Naive thymus-derived CD8-positive, alpha-beta T cell (primary cell): Measurements from ENCODE around the gene MTSS2. TPM values are rescaled to one million over a fixed set of nuclear protein-coding genes. Genes with fewer than 3 reads are reported as not detected.
"Not testable (repeated sequence)": the region's sequence is repeated elsewhere in the genome, so short reads cannot be mapped to it uniquely, and the experiment has no call there.

Experiments
- ATAC-seq, 2 donors: fragments of 150-1000 bp; cut with Tn5 transposase in 1 of 2; sonication (Bioruptor Pico), chemical (Tn5 transposase) in 1 of 2; 1 replicate in 1 of 2; 2 replicates in 1 of 2; pipeline ENCODE4 v1.10.0; 2021; ENCODE audit warnings: mild to moderate bottlenecking in 2 of 2, moderate library complexity in 2 of 2
- POLR2A ChIA-PET: fragments of 350-600 bp; sonication (Branson Sonifier 250); formaldehyde crosslinking; loops from one replicate; lab custom pipeline; 2021; ENCODE audit warnings: antibody characterized with exemption; lab: Charles Lee
- DNase-seq, 10 donors: peaks; one replicate each; pipeline versions ENCODE4 v3.0.0 to v3.0.0-alpha.2; 2020 to 2022
- H3K27ac Mint-ChIP-seq, 10 donors: one replicate each; pipeline ENCODE4 v1.8.0; 2020 to 2022; ENCODE audit warnings: mild to moderate bottlenecking in 10 of 10, mixed read lengths in 10 of 10, moderate library complexity in 4 of 10, inconsistent platforms in 1 of 10
- H3K27me3 Mint-ChIP-seq, 5 donors: one replicate each; pipeline ENCODE4 v1.8.0; 2021 to 2022; ENCODE audit warnings: mixed read lengths in 5 of 5
- H3K36me3 Mint-ChIP-seq, 3 donors: one replicate each; pipeline ENCODE4 v1.8.0; 2020 to 2022; ENCODE audit warnings: mixed read lengths in 3 of 3, mild to moderate bottlenecking in 2 of 3, inconsistent platforms in 1 of 3
- H3K4me1 Mint-ChIP-seq, 4 donors: one replicate each; pipeline ENCODE4 v1.8.0; 2021 to 2022; ENCODE audit warnings: mixed read lengths in 4 of 4
- H3K4me3 Mint-ChIP-seq, 10 donors: one replicate each; pipeline ENCODE4 v1.8.0; 2020 to 2022; ENCODE audit warnings: mild to moderate bottlenecking in 10 of 10, mixed read lengths in 10 of 10, moderate library complexity in 6 of 10, inconsistent platforms in 1 of 10
- H3K9me3 Mint-ChIP-seq, 9 donors: one replicate each; pipeline ENCODE4 v1.8.0; 2020 to 2022; ENCODE audit warnings: mixed read lengths in 9 of 9, mild to moderate bottlenecking in 3 of 9, inconsistent platforms in 1 of 9, moderate library complexity in 1 of 9
- polyA plus RNA-seq, 3 donors: library from polyadenylated mRNA; unstranded; fragments of 300-500 nt; fragmentation: Illumina TruSeq; gene quantifications; one replicate each; pipeline ENCODE4 v1.2.3, GENCODE V29; 2021
- total RNA-seq, 8 experiments: library from RNA in 2 of 8; stranded (reverse) in 2 of 8; gene quantifications; one replicate each; pipeline ENCODE4 v1.2.3 and lab custom pipeline; 2021 to 2026

The MTSS2 gene
- total and polyA plus RNA-seq, 5 experiments from 2014 or later = 0.28 to 26.8 (median 23.3) TPM; not detected in 2

GRCh38 chr16:70674221-70675014, 11.4 kb downstream of the MTSS2 start:
- no peaks in the 10 kb centered on the region for H3K9me3 Mint-ChIP-seq

GRCh38 chr16:70670938-70671337, 14.9 kb downstream of the MTSS2 start:
- ATAC-seq, H3K27ac Mint-ChIP-seq, POLR2A ChIA-PET, H3K27me3 Mint-ChIP-seq, H3K9me3 Mint-ChIP-seq, H3K4me3 Mint-ChIP-seq, H3K4me1 Mint-ChIP-seq, DNase-seq: not testable (repeated sequence)
- peaks cover 7 to 75% (median 24%) of the 10 kb centered on the region in 3 donors for H3K36me3 Mint-ChIP-seq

More at GRCh38 chr16:70674221-70675014, 11.4 kb downstream of the MTSS2 start:
- Mint-ChIP-seq H3K36me3 (peaks cover 0 to 54% (median 11%) of the 10 kb centered on the region in 3 donors), H3K27me3 (no peaks in the 10 kb centered on the region), H3K4me1 (peaks cover 2 to 10% (median 2%) of the 10 kb centered on the region in 4 donors), H3K27ac (peak overlapping the region in 2 of 10 donors; percentile 25 to 80), H3K4me3 (no peak overlapping the region)
- DNase-seq (peak in 1 of 10 donors; percentile 38), ATAC-seq (no peak)
- POLR2A ChIA-PET = no interaction called here

- no peaks in the 10 kb centered on the region for H3K27me3 Mint-ChIP-seq
- H3K9me3 Mint-ChIP-seq = no peaks in the 10 kb centered on the region
- no peak for ATAC-seq
- H3K4me1 Mint-ChIP-seq = peaks cover 0 to 7% (median 0%) of the 10 kb centered on the region in 4 donors
- no peak overlapping the region for H3K4me3 Mint-ChIP-seq
- POLR2A ChIA-PET = no interaction called here
- H3K36me3 Mint-ChIP-seq = peaks cover 7 to 75% (median 28%) of the 10 kb centered on the region in 3 donors
- peak overlapping the region in 1 of 10 donors; percentile 20 for H3K27ac Mint-ChIP-seq
- DNase-seq = no peak
These were observed 15.7 kb downstream of the MTSS2 start for GRCh38 chr16:70670175-70670574.

- peaks cover 0 to 5% (median 0%) of the 10 kb centered on the region in 4 donors for H3K4me1 Mint-ChIP-seq
- H3K4me3 Mint-ChIP-seq = no peak overlapping the region
- peaks cover 7 to 52% (median 27%) of the 10 kb centered on the region in 3 donors for H3K36me3 Mint-ChIP-seq
- DNase-seq (peak in 1 of 10 donors; percentile 35), ATAC-seq (no peak)
- peak overlapping the region in 2 of 10 donors; percentile 25 to 71 for H3K27ac Mint-ChIP-seq
- H3K9me3 Mint-ChIP-seq = no peaks in the 10 kb centered on the region
- POLR2A ChIA-PET = no interaction called here
- H3K27me3 Mint-ChIP-seq = no peaks in the 10 kb centered on the region
These were observed 19.8 kb downstream of the MTSS2 start for GRCh38 chr16:70665806-70666735.

GRCh38 chr16:70665113-70665694, 20.6 kb downstream of the MTSS2 start:
- Mint-ChIP-seq H3K27ac (no peak overlapping the region), H3K27me3 (no peaks in the 10 kb centered on the region), H3K9me3 (no peaks in the 10 kb centered on the region), H3K4me1 (peaks cover 0 to 5% (median under 1%) of the 10 kb centered on the region in 4 donors), H3K4me3 (no peak overlapping the region), H3K36me3 (peaks cover 7 to 46% (median 23%) of the 10 kb centered on the region in 3 donors)
- ATAC-seq (no peak), DNase-seq (peak in 1 of 10 donors; percentile 49)
- POLR2A ChIA-PET = interaction anchor here (0.6 to 1.3 kb wide), 2 partner anchors 72 to 111 kb away, joined by 3 read pairs; no protein-coding TSS in a partner anchor

GRCh38 chr16:70664325-70665112, 21.3 kb downstream of the MTSS2 start:
- Mint-ChIP-seq H3K9me3 (no peaks in the 10 kb centered on the region), H3K27me3 (no peaks in the 10 kb centered on the region), H3K27ac (no peak overlapping the region), H3K4me1 (peaks cover 0 to 5% (median under 1%) of the 10 kb centered on the region in 4 donors), H3K36me3 (peaks cover 7 to 41% (median 17%) of the 10 kb centered on the region in 3 donors), H3K4me3 (no peak overlapping the region)
- ATAC-seq (no peak), DNase-seq (peak in 1 of 10 donors; percentile 60)
- POLR2A ChIA-PET = interaction anchor here (0.6 to 1.3 kb wide), 2 partner anchors 73 to 111 kb away, joined by 3 read pairs; no protein-coding TSS in a partner anchor

GRCh38 chr16:70663524-70664324, 22.1 kb downstream of the MTSS2 start:
- Mint-ChIP-seq H3K27ac (peak overlapping the region in 1 of 10 donors; percentile 66), H3K4me3 (no peak overlapping the region), H3K9me3 (no peaks in the 10 kb centered on the region), H3K4me1 (peaks cover 0 to 5% (median under 1%) of the 10 kb centered on the region in 4 donors), H3K27me3 (no peaks in the 10 kb centered on the region), H3K36me3 (peaks cover 3 to 33% (median 11%) of the 10 kb centered on the region in 3 donors)
- ATAC-seq (no peak), DNase-seq (peak in 1 of 10 donors; percentile 51)
- POLR2A ChIA-PET = interaction anchor here (1.3 kb wide), 1 partner anchor 73 kb away, joined by 3 read pairs; no protein-coding TSS in a partner anchor

- ATAC-seq (no peak), DNase-seq (peak in 1 of 10 donors; percentile 22)
- H3K27me3 Mint-ChIP-seq = no peaks in the 10 kb centered on the region
- peak overlapping the region in 2 of 10 donors; percentile 25 to 66 for H3K27ac Mint-ChIP-seq
- H3K9me3 Mint-ChIP-seq = no peaks in the 10 kb centered on the region
- peaks cover 0 to 5% (median under 1%) of the 10 kb centered on the region in 4 donors for H3K4me1 Mint-ChIP-seq
- no peak overlapping the region for H3K4me3 Mint-ChIP-seq
- POLR2A ChIA-PET = interaction anchor here (0.5 kb wide), 1 partner anchor 435 kb away, joined by 3 read pairs; no protein-coding TSS in a partner anchor
- H3K36me3 Mint-ChIP-seq = peaks cover 0 to 28% (median 8%) of the 10 kb centered on the region in 3 donors
These were observed 22.8 kb downstream of the MTSS2 start for GRCh38 chr16:70662991-70663523.

GRCh38 chr16:70661918-70662641, 23.8 kb downstream of the MTSS2 start:
- Mint-ChIP-seq H3K9me3 (no peaks in the 10 kb centered on the region), H3K27ac (peak overlapping the region in 2 of 10 donors; percentile 24 to 61), H3K4me1 (peaks cover 0 to 5% (median under 1%) of the 10 kb centered on the region in 4 donors), H3K36me3 (peaks cover 0 to 23% (median 8%) of the 10 kb centered on the region in 3 donors), H3K27me3 (no peaks in the 10 kb centered on the region), H3K4me3 (no peak overlapping the region)
- ATAC-seq (no peak), DNase-seq (peak in 1 of 10 donors; percentile 59)
- POLR2A ChIA-PET = no interaction called here

- peaks cover 0 to 19% (median 6%) of the 10 kb centered on the region in 3 donors for H3K36me3 Mint-ChIP-seq
- peak overlapping the region in 1 of 10 donors; percentile 61 for H3K27ac Mint-ChIP-seq
- POLR2A ChIA-PET = no interaction called here
- no peak overlapping the region for H3K4me3 Mint-ChIP-seq
- peaks cover 0 to 3% (median under 1%) of the 10 kb centered on the region in 4 donors for H3K4me1 Mint-ChIP-seq
- no peaks in the 10 kb centered on the region for H3K9me3 Mint-ChIP-seq
- no peak for ATAC-seq
- DNase-seq = peak in 1 of 10 donors; percentile 53
- H3K27me3 Mint-ChIP-seq = no peaks in the 10 kb centered on the region
These were observed 24.3 kb downstream of the MTSS2 start for GRCh38 chr16:70661534-70661917.
